Ascending aorta (tissue), 2 donors: ENCODE data around the gene PRKCA. TPM values are rescaled to one million over a fixed set of nuclear protein-coding genes. Genes with fewer than 3 reads are reported as not detected.
"Not testable (repeated sequence)": the region's sequence is repeated elsewhere in the genome, so short reads cannot be mapped to it uniquely, and the experiment has no call there.

Source experiments
- DNase-seq, 2 donors: peaks; one replicate each; pipeline ENCODE4 v3.0.0-alpha.2; 2019; ENCODE audit warnings: low spot score in 2 of 2
- H3K27ac ChIP-seq, 2 donors: fragments of 200-600 bp; sonication (generic); one replicate each; pipeline ENCODE4 v1.5.1; 2016 to 2017; ENCODE audit warnings: mild to moderate bottlenecking in 1 of 2
- H3K27me3 ChIP-seq: fragments of 200-600 bp; sonication (generic); one replicate; pipeline ENCODE4 v1.5.1; 2017
- H3K36me3 ChIP-seq, 2 donors: fragments of 200-600 bp; sonication (generic); one replicate each; pipeline ENCODE4 v1.5.1; 2016
- H3K4me1 ChIP-seq, 2 donors: fragments of 200-600 bp; sonication (generic); one replicate each; pipeline ENCODE4 v1.5.1; 2016 to 2017; ENCODE audit warnings: mild to moderate bottlenecking in 1 of 2
- H3K4me3 ChIP-seq, 2 donors: fragments of 200-600 bp; sonication (generic); one replicate each; pipeline ENCODE4 v1.5.1; 2016 to 2017; ENCODE audit warnings: mild to moderate bottlenecking in 1 of 2
- H3K9me3 ChIP-seq, 2 donors: fragments of 200-600 bp; sonication (generic); one replicate each; pipeline ENCODE4 v1.5.1; 2016
- intact Hi-C: fragments of 100-400 bp; cut with DNase I; formaldehyde crosslinking; loops from one replicate; pipeline ENCODE4 v1.15.1; 2023
- total RNA-seq: library from RNA; depleted of rRNA; stranded (reverse); fragments of >200 nt; gene quantifications from one replicate; pipeline ENCODE4 v1.1.0, GENCODE V29; 2016
- TF ChIP-seq, protein P1 (sequence below), 3 experiments: fragments of 200-600 bp in 2 of 3; fragments of 450-650 bp in 1 of 3; sonication (generic) in 2 of 3; IDR thresholded peaks; one replicate each; pipeline ENCODE4 v1.5.1; 2016 to 2019; ENCODE audit warnings: antibody characterized with exemption in 3 of 3, mild to moderate bottlenecking in 1 of 3, moderate library complexity in 1 of 3

PRKCA gene
- total RNA-seq, 1 donor from 2014 or later, result 3.2 TPM

DNA sequence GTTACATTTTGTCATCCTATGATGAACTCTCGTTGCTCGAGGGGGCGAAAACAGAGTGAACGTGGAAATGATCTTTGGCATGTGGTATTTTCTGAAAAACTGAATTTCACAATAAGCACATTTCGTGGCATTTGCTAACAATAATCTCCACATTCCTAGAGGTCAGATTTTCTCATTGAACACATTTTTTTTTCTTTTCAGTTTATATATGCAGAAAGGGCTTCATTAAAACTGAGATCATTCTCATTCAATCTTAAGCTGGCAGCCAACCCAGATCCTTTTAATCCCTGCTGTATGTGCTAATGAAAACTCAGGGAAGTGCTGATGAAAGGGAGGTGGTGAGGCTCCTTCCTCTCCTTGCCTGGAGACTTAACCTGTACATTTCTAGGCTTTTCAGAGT lies 52.6 kb downstream of the PRKCA start:
- H3K27me3 ChIP-seq, result no peaks in the 10 kb centered on the region
- no peak overlapping the region for H3K27ac ChIP-seq
- no peak for DNase-seq
- H3K4me1 ChIP-seq, result no peaks in the 10 kb centered on the region
- H3K9me3 ChIP-seq, result no peaks in the 10 kb centered on the region
- H3K36me3 ChIP-seq, result no peaks in the 10 kb centered on the region
- TF ChIP-seq, protein P1, sequence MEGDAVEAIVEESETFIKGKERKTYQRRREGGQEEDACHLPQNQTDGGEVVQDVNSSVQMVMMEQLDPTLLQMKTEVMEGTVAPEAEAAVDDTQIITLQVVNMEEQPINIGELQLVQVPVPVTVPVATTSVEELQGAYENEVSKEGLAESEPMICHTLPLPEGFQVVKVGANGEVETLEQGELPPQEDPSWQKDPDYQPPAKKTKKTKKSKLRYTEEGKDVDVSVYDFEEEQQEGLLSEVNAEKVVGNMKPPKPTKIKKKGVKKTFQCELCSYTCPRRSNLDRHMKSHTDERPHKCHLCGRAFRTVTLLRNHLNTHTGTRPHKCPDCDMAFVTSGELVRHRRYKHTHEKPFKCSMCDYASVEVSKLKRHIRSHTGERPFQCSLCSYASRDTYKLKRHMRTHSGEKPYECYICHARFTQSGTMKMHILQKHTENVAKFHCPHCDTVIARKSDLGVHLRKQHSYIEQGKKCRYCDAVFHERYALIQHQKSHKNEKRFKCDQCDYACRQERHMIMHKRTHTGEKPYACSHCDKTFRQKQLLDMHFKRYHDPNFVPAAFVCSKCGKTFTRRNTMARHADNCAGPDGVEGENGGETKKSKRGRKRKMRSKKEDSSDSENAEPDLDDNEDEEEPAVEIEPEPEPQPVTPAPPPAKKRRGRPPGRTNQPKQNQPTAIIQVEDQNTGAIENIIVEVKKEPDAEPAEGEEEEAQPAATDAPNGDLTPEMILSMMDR (IDR thresholded peaks at IDR 0.05), result no peak
- intact Hi-C loops, result no loop called here
- no peak overlapping the region for H3K4me3 ChIP-seq

DNA sequence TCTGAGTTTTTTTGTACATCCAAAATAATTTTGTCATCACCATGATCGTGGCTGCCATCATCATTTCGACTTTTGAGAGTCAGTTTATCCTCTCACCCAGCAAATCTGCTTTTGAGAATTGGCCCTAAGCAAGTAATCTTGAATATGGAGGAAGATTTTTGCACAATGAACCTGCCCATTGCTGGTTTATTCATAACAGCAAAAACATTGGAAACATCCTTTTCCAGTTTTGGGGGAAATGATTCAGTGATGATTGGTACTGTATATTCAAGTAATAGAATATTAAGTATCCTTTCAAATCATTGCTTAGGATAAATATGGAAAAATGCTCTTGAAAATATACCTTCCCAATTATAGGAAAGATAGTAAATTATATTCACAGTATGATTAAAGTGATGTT lies 53.1 kb downstream of the PRKCA start:
- Histone ChIP-seq H3K36me3 (no peaks in the 10 kb centered on the region), H3K4me1 (no peaks in the 10 kb centered on the region), H3K4me3 (no peak overlapping the region), H3K9me3 (no peaks in the 10 kb centered on the region), H3K27ac (no peak overlapping the region), H3K27me3 (no peaks in the 10 kb centered on the region)
- DNase-seq, result no peak
- TF ChIP-seq, protein P1 (IDR thresholded peaks at IDR 0.05), result no peak
- intact Hi-C loops, result no loop called here

DNA sequence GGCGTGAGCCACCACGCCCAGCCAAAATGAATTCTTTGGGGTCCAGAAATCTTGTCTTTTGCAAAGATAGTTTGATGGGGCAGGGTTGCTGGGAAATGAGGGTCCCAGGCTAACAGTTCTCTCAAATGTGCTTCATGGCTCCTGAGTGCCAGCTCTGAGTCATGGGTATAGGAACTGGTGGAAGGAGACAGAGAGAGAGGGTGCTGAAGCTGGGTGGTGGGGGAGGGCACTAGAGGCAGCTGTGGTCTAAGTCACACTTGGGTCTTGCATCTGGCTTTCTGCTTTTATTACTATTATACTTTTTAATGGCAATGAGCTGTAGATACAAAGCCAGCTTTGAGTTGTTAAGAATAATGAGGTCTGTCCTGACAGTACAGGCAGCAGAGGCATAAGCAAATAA lies 54.6 kb downstream of the PRKCA start:
- Histone ChIP-seq H3K27me3 (no peaks in the 10 kb centered on the region), H3K36me3 (no peaks in the 10 kb centered on the region), H3K4me3 (no peak overlapping the region), H3K4me1 (no peaks in the 10 kb centered on the region), H3K27ac (no peak overlapping the region), H3K9me3 (no peaks in the 10 kb centered on the region)
- intact Hi-C loops, result no loop called here
- TF ChIP-seq, protein P1 (IDR thresholded peaks at IDR 0.05), result no peak
- DNase-seq, result no peak

DNA sequence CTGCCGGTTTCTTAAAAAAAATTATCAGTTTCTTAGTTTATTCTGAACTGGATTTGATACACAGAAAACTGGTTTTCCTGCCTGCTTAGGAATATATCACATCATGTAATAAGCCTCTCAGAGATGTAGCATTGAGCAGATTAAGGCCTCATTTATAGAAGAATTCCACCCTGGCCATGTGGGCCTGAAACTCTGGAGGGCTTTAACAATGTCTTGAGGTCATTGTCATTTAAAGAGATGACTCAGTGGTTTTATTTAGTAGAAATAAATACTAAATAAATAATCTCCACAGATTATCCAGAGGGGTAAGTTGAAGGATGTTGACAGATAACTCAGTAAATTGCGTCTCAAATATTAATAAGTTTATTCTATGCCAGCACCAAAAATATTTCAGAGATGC lies 56.9 kb downstream of the PRKCA start:
- intact Hi-C loops, result no loop called here
- no peaks in the 10 kb centered on the region for H3K4me1 ChIP-seq
- H3K27me3 ChIP-seq, result no peaks in the 10 kb centered on the region
- H3K4me3 ChIP-seq, result no peak overlapping the region
- TF ChIP-seq, protein P1 (IDR thresholded peaks at IDR 0.05), result no peak
- DNase-seq, result no peak
- no peaks in the 10 kb centered on the region for H3K9me3 ChIP-seq
- no peak overlapping the region for H3K27ac ChIP-seq
- no peaks in the 10 kb centered on the region for H3K36me3 ChIP-seq

DNA sequence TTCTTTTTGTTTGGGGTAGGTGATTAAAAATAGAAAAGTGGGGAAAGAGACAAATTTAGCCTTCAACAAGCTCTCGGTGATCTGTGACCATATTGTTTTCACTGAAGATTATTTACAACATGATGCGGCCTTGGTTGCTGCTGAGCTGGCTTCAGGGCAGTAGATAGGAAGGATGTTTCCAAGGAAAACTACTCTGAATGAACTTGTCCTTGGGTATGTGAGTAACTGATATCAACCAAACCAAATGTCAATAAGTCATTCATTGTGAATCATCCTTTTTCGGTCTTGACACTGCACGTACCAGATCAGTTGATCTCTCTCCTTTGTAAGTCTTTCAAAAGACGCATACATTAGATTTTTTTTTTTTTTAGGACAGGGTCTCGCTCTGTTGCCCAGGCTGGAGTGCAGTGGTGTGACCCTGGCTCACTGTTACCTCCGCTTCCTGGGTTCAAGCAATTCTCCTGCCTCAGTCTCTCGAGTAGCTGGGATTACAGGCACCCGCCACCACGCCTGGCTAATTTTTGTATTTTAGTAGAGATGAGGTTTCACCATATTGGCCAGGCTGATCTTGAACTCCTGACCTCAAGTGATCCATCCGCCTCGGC lies 58.6 kb downstream of the PRKCA start:
- intact Hi-C loops, H3K36me3 ChIP-seq, H3K27ac ChIP-seq, H3K4me3 ChIP-seq, DNase-seq, H3K4me1 ChIP-seq, H3K27me3 ChIP-seq, H3K9me3 ChIP-seq: not testable (repeated sequence)

DNA sequence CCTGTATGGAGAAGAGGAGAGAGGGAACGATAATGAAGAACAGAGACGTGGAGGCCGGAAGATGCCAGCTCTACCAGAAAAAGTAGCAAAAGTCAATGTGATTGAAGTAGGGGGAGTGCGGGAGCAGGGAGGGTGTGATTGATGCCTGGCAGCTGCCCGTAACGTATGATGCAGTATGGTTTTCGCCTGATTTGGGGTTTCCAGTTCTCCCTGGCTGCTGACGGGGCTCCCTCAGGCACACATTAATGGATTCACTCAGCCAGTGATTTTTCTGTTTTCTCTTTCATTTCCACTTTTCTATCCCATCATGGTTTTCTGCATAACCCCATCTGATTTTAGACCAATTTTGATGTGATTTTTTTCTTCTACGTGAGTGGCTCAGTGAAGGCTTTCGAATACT lies 62.1 kb downstream of the PRKCA start:
- Histone ChIP-seq H3K9me3 (no peaks in the 10 kb centered on the region), H3K27me3 (no peaks in the 10 kb centered on the region), H3K4me3 (no peak overlapping the region), H3K4me1 (no peaks in the 10 kb centered on the region), H3K36me3 (no peaks in the 10 kb centered on the region), H3K27ac (no peak overlapping the region)
- DNase-seq, result no peak
- intact Hi-C loops, result no loop called here
- TF ChIP-seq, protein P1 (IDR thresholded peaks at IDR 0.05), result no peak
